Activated CD4-positive, CD25-positive, alpha-beta regulatory T cell treated with anti-CD3 and anti-CD28 coated beads, Interleukin-2, amount 50 U/mL, for 24 hours (primary cell): Measurements from ENCODE around the gene FAM83D.
"Not testable (repeated sequence)": the region's sequence is repeated elsewhere in the genome, so short reads cannot be mapped to it uniquely, and the experiment has no call there.

Experiments used
- ATAC-seq, 2 donors: fragments of 150-1000 bp; cut with Tn5 transposase; one replicate each; pipeline ENCODE4 v1.10.0; 2021; ENCODE audit warnings: mild to moderate bottlenecking in 1 of 2, moderate library complexity in 1 of 2

The FAM83D gene

GRCh38 chr20:38969708-38970107 lies 43.5 kb downstream of the FAM83D start:
- no peak for ATAC-seq

- no peak for ATAC-seq
These were observed 44.1 kb downstream of the FAM83D start for GRCh38 chr20:38970302-38970701.

GRCh38 chr20:38973107-38973506 lies 46.9 kb downstream of the FAM83D start:
- no peak for ATAC-seq

GRCh38 chr20:38973645-38974044 lies 47.4 kb downstream of the FAM83D start:
- ATAC-seq: no peak

GRCh38 chr20:38975539-38976120 lies 49.4 kb downstream of the FAM83D start:
- peak; percentile 44 to 56 for ATAC-seq

GRCh38 chr20:38979434-38979833 lies 53.2 kb downstream of the FAM83D start:
- no peak for ATAC-seq

- no peak for ATAC-seq
These were observed 53.6 kb downstream of the FAM83D start for GRCh38 chr20:38979842-38980241.

- ATAC-seq: no peak
These were observed 56.1 kb downstream of the FAM83D start for GRCh38 chr20:38982291-38982690.

GRCh38 chr20:38985060-38985459 lies 58.8 kb downstream of the FAM83D start:
- no peak for ATAC-seq

- no peak for ATAC-seq
These were observed 59.5 kb downstream of the FAM83D start for GRCh38 chr20:38985603-38986170.

GRCh38 chr20:38986663-38987062 lies 60.4 kb downstream of the FAM83D start:
- no peak for ATAC-seq

GRCh38 chr20:38987777-38988176 lies 61.6 kb downstream of the FAM83D start:
- ATAC-seq: peak in 1 of 2 donors; percentile 17

GRCh38 chr20:38990728-38991127 lies 64.5 kb downstream of the FAM83D start:
- ATAC-seq: no peak

- no peak for ATAC-seq
These were observed 65.8 kb downstream of the FAM83D start for GRCh38 chr20:38991814-38992704.

- no peak for ATAC-seq
These were observed 69.4 kb downstream of the FAM83D start for GRCh38 chr20:38995536-38996044.

GRCh38 chr20:38996866-38997265 lies 70.6 kb downstream of the FAM83D start:
- not testable (repeated sequence) for ATAC-seq

GRCh38 chr20:38997622-38998021 lies 71.4 kb downstream of the FAM83D start:
- peak; percentile 82 to 85 for ATAC-seq

- no peak for ATAC-seq
These were observed 73.0 kb downstream of the FAM83D start for GRCh38 chr20:38999217-38999616.

GRCh38 chr20:38999965-39000910 lies 74.0 kb downstream of the FAM83D start:
- ATAC-seq: no peak
